Raji (cell line): ENCODE measurements around the gene PTCHD1.

ENCODE experiments used
- POLR2A ChIP-seq: IDR thresholded peaks from 2 replicates; pipeline ENCODE4 v1.6.1; 2011; ENCODE audit warnings: low read depth, low read length, control low read depth; ENCODE audit not compliant: insufficient read depth

Gene PTCHD1

GRCh38 chrX:23434356-23434884 lies 99.8 kb downstream of the PTCHD1 start:
- TF ChIP-seq POLR2A: no peak

- no peak for TF ChIP-seq POLR2A
These were observed 100.5 kb downstream of the PTCHD1 start for GRCh38 chrX:23435108-23435507.

- no peak for TF ChIP-seq POLR2A
These were observed 100.9 kb downstream of the PTCHD1 start for GRCh38 chrX:23435575-23435974.

GRCh38 chrX:23436875-23437274 lies 102.2 kb downstream of the PTCHD1 start:
- TF ChIP-seq POLR2A: no peak

GRCh38 chrX:23451266-23451665 lies 116.6 kb downstream of the PTCHD1 start:
- TF ChIP-seq POLR2A: no peak
